ENCODE measurements around the gene KCNJ12.
"Not testable (repeated sequence)": the region's sequence is repeated elsewhere in the genome, so short reads cannot be mapped to it uniquely, and the experiment has no call there.

- TF ChIP-seq CTCF, POLR2A (IDR thresholded peaks at IDR 0.05): not testable (repeated sequence)
These were observed 36.6 kb upstream of the KCNJ12 start for GRCh38 chr17:21339571-21339970.

Measured in transverse colon (tissue), 3 donors.